Karpas-422 (cell line): Measurements from ENCODE around the gene HPN. TPM values are rescaled to one million over a fixed set of nuclear protein-coding genes. Genes with fewer than 3 reads are reported as not detected.
"Not testable (repeated sequence)": the region's sequence is repeated elsewhere in the genome, so short reads cannot be mapped to it uniquely, and the experiment has no call there.

Experiments
- DNase-seq: peaks from one replicate; pipeline ENCODE4 v3.0.0-alpha.2; 2015
- H2AFZ ChIP-seq: fragments of 200-600 bp; sonication (generic); 2 replicates; pipeline ENCODE4 v1.6.1; 2014; ENCODE audit warnings: antibody characterized with exemption, low read length, mixed read lengths
- H3K27ac ChIP-seq: fragments of 200-600 bp; sonication (generic); 2 replicates; pipeline ENCODE4 v1.5.1; 2014; ENCODE audit warnings: mild to moderate bottlenecking, low read length, moderate library complexity
- H3K27me3 ChIP-seq: fragments of 200-600 bp; sonication (generic); 2 replicates; pipeline ENCODE4 v1.6.1; 2014; ENCODE audit warnings: low read length, mixed read lengths
- H3K36me3 ChIP-seq: fragments of 200-600 bp; sonication (generic); 2 replicates; pipeline ENCODE4 v1.6.1; 2014; ENCODE audit warnings: low read length, mixed read lengths; ENCODE audit not compliant: insufficient read depth
- H3K4me1 ChIP-seq: fragments of 200-600 bp; sonication (generic); 2 replicates; pipeline ENCODE4 v1.6.1; 2014; ENCODE audit warnings: mild to moderate bottlenecking, low read length, mixed read lengths
- H3K4me2 ChIP-seq: fragments of 200-600 bp; sonication (generic); 2 replicates; pipeline ENCODE4 v1.6.1; 2014; ENCODE audit warnings: low read length, low read depth, mild to moderate bottlenecking; ENCODE audit not compliant: poor library complexity, severe bottlenecking
- H3K4me3 ChIP-seq: fragments of 200-600 bp; sonication (generic); 2 replicates; pipeline ENCODE4 v1.5.1; 2014; ENCODE audit warnings: mild to moderate bottlenecking, antibody characterized with exemption, low read length, mixed read lengths
- H3K79me2 ChIP-seq: fragments of 200-600 bp; sonication (generic); 2 replicates; pipeline ENCODE4 v1.6.1; 2014; ENCODE audit warnings: mild to moderate bottlenecking, low read length, mixed read lengths
- H3K9ac ChIP-seq: fragments of 200-600 bp; sonication (generic); 2 replicates; pipeline ENCODE4 v1.6.0; 2014; ENCODE audit warnings: low read length
- H3K9me2 ChIP-seq: fragments of 200-600 bp; sonication (generic), shearing (Covaris generic); replicated peaks from 2 replicates; pipeline ENCODE4 v1.6.0; 2014; ENCODE audit warnings: mild to moderate bottlenecking, low read length, moderate library complexity; ENCODE audit not compliant: insufficient read depth
- H3K9me3 ChIP-seq: fragments of 300-700, 200-600 bp; sonication (generic); 2 replicates; pipeline ENCODE4 v1.6.1; 2014; ENCODE audit warnings: low read length, mixed read lengths
- H4K20me1 ChIP-seq: fragments of 200-600 bp; sonication (generic); 2 replicates; pipeline ENCODE4 v1.6.1; 2014; ENCODE audit warnings: mild to moderate bottlenecking, antibody characterized with exemption, low read length, low read depth; ENCODE audit not compliant: insufficient read depth
- total RNA-seq: library from RNA; depleted of rRNA; stranded (reverse); fragments of >200 nt; shearing (Covaris generic); gene quantifications from 2 replicates; pipeline ENCODE4 v1.2.3, GENCODE V29; 2014; ENCODE audit warnings: low replicate concordance

HPN gene
- total RNA-seq, 1 experiment from 2014 or later = 0.11 TPM

DNA sequence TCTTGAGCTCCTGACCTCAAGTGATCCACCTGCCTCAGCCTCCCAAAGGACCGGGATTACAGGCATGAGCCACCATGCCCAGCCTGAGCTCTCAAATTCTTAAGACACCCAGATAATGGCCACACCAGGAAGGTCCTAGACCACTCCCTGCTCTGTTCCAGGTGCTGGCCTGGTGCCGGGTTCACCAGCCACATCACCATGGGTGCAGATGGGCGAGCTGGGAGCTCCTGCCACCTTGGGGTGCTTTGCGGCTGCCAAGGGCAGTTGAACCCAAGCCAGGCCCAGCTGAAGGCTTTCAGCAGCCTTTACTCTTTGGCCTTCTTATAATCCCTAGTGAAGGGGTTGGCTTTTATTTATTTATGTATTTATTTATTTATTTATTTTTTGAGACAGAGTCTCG, 4.9 kb downstream of the HPN start:
- no peak overlapping the region for H3K4me3 ChIP-seq
- H3K36me3 ChIP-seq = no peaks in the 10 kb centered on the region
- H3K27ac ChIP-seq = no peak overlapping the region
- no peaks in the 10 kb centered on the region for H3K79me2 ChIP-seq
- H3K4me2 ChIP-seq = no peak overlapping the region
- H3K4me1 ChIP-seq = no peaks in the 10 kb centered on the region
- H3K9me3 ChIP-seq = no peaks in the 10 kb centered on the region
- H4K20me1 ChIP-seq = no peaks in the 10 kb centered on the region
- no peaks in the 10 kb centered on the region for H3K9me2 ChIP-seq
- no peak overlapping the region for H2AFZ ChIP-seq
- H3K27me3 ChIP-seq = no peaks in the 10 kb centered on the region
- H3K9ac ChIP-seq = no peak overlapping the region
- DNase-seq = no peak

DNA sequence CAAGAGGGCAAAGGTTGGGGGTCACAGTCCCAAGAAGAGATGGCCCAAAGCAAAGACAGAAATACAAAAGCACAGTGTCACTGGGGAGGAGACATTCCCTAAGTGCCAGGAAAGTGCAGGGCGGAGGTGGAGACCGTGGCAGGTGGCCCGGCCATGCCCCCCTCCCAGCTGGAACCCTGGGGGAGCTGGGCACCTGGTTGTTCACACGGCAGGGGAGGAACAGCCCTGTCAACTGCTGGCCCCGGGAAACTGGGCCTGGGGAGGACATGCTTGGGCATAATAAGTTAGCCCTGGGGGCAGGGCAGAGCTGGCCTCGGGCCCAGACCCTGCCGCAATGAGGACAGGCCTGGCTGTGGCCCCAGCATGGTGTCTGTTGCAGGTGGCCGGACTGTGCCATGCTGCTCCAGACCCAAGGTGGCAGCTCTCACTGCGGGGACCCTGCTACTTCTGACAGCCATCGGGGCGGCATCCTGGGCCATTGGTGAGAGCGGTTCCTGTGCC, 7.4 kb downstream of the HPN start:
- Histone ChIP-seq H3K9me3 (no peaks in the 10 kb centered on the region), H3K36me3 (no peaks in the 10 kb centered on the region), H2AFZ (no peak overlapping the region), H3K9me2 (no peaks in the 10 kb centered on the region), H3K9ac (no peak overlapping the region), H3K27me3 (no peaks in the 10 kb centered on the region), H3K27ac (no peak overlapping the region), H4K20me1 (no peaks in the 10 kb centered on the region), H3K4me1 (no peaks in the 10 kb centered on the region), H3K4me3 (no peak overlapping the region), H3K79me2 (no peaks in the 10 kb centered on the region), H3K4me2 (no peak overlapping the region)
- no peak for DNase-seq

DNA sequence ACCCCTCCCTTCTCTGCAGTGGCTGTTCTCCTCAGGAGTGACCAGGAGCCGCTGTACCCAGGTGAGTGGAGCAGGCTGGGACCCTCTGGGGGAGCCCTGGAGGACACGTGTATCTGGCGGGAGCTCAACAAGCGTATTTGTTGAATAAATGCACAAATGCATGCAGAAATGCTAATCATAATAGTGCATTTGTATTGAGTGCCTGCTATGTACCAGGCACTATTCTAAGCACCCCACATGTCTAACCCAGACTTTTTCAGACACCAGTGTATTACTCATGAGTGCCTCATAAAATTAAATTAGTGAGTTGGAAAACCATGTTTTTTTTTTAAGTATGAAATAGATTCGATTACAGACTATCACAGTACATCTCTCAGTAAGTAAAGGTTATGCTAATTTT, 7.9 kb downstream of the HPN start:
- Histone ChIP-seq H3K27ac (no peak overlapping the region), H3K4me3 (no peak overlapping the region), H3K9me3 (no peaks in the 10 kb centered on the region), H3K9me2 (no peaks in the 10 kb centered on the region), H4K20me1 (no peaks in the 10 kb centered on the region), H3K36me3 (no peaks in the 10 kb centered on the region), H3K79me2 (no peaks in the 10 kb centered on the region), H3K4me2 (no peak overlapping the region), H3K27me3 (no peaks in the 10 kb centered on the region), H2AFZ (no peak overlapping the region), H3K9ac (no peak overlapping the region), H3K4me1 (no peaks in the 10 kb centered on the region)
- no peak for DNase-seq

DNA sequence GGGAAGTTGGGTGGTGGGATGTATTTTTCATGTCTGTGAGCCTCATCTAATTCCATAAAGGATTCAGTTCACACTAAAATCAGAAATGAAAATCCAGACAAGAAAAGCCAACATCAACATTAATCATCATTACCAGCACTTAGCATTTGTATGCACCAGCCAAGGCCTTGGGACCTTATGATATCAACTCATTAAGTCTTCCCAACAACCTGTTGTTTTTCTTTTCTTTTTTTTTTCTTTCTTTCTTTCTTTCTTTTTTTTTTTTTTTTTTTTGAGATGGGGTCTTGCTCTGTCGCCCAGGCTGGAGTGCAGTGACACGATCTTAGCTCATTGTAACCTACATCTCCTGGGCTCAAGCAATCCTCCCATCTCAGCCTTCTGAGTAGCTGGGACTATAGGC, 9.1 kb downstream of the HPN start:
- H4K20me1 ChIP-seq, H3K9me2 ChIP-seq, H3K9ac ChIP-seq, H3K36me3 ChIP-seq, H3K4me1 ChIP-seq, H3K4me3 ChIP-seq, H3K4me2 ChIP-seq, H2AFZ ChIP-seq, H3K9me3 ChIP-seq, H3K27ac ChIP-seq, DNase-seq, H3K79me2 ChIP-seq, H3K27me3 ChIP-seq: not testable (repeated sequence)

DNA sequence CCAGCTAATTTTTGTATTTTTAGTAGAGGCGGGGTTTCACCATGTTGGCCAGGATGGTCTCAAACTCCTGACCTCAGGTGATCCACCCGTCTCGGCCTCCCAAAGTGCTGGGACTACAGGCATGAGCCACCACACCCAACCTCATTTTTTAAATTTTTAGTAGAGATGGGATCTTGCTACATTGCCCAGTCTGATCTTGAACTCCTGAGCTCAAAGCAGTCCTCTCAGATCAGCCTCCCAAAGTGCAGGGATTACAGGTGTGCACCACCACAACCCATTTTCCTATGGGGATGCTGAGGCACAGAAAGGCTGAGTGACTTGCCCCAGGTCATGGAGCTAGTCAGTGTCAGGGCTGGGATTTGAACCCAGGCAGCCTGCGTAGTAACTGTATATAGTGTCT, 9.7 kb downstream of the HPN start:
- DNase-seq, H4K20me1 ChIP-seq, H3K27me3 ChIP-seq, H3K36me3 ChIP-seq, H3K4me3 ChIP-seq, H3K9ac ChIP-seq, H3K79me2 ChIP-seq, H2AFZ ChIP-seq, H3K9me3 ChIP-seq, H3K4me2 ChIP-seq, H3K4me1 ChIP-seq, H3K27ac ChIP-seq, H3K9me2 ChIP-seq: not testable (repeated sequence)

DNA sequence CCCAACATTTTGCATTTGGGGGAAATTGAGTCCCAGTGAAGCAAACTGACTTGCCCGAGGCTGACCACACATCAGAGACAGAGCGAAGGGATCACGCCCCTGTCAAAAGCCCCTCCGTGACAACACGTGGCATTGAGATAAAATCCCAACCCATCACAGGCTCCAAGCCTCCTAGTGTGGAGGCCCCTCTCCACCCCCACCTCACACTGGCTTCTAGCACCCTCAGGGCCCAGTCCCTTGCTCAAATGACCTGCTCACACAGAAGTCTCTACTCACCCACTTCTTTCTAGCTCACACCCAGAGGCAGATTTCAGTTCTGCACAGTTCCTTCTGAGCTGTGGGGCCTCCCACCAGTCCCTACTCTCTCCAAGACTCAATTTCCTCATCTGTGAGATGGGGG, 10.3 kb downstream of the HPN start:
- H4K20me1 ChIP-seq = no peaks in the 10 kb centered on the region

DNA sequence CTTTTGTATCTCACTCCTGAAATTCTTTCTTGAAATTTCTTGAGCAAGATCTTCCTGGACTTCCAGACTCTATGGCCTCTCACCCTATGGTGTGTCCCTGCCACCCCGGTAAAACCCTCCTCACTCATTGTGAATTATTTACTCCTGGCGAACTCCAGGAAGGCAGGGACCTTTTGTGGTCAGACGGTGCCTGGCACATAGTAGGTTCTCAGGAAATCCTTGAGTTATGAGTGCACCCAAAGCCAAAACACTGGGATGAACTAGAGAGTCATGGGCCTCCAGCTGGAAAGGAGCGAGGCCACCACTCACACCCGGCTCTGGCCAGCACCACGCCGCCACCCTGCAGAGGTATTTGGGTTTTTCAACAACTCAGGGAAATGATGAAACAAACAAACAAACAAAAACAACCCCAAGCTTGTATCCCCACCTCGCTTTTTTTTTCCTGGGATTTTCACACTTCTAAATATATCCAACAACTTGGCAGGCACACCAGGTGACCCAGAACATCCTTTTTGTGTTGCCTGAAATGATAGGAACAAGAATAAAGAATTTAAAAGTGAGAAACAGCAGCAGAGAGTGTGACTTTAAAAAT, 11.2 kb downstream of the HPN start:
- no peaks in the 10 kb centered on the region for H3K9me2 ChIP-seq
- H2AFZ ChIP-seq = no peak overlapping the region
- no peaks in the 10 kb centered on the region for H3K36me3 ChIP-seq
- DNase-seq = no peak
- no peaks in the 10 kb centered on the region for H4K20me1 ChIP-seq
- H3K4me1 ChIP-seq = no peaks in the 10 kb centered on the region
- H3K9ac ChIP-seq = no peak overlapping the region
- H3K9me3 ChIP-seq = no peaks in the 10 kb centered on the region
- H3K4me3 ChIP-seq = no peak overlapping the region
- H3K27ac ChIP-seq = no peak overlapping the region
- no peaks in the 10 kb centered on the region for H3K27me3 ChIP-seq
- H3K4me2 ChIP-seq = no peak overlapping the region
- H3K79me2 ChIP-seq = no peaks in the 10 kb centered on the region

More for the DNA sequence above, 10.3 kb downstream of the HPN start:
- Histone ChIP-seq H3K9me2 (no peaks in the 10 kb centered on the region), H2AFZ (no peak overlapping the region), H3K27ac (no peak overlapping the region), H3K4me2 (no peak overlapping the region), H3K27me3 (no peaks in the 10 kb centered on the region), H3K4me3 (no peak overlapping the region), H3K9ac (no peak overlapping the region), H3K36me3 (no peaks in the 10 kb centered on the region), H3K4me1 (no peaks in the 10 kb centered on the region), H3K9me3 (no peaks in the 10 kb centered on the region), H3K79me2 (no peaks in the 10 kb centered on the region)
- no peak for DNase-seq

DNA sequence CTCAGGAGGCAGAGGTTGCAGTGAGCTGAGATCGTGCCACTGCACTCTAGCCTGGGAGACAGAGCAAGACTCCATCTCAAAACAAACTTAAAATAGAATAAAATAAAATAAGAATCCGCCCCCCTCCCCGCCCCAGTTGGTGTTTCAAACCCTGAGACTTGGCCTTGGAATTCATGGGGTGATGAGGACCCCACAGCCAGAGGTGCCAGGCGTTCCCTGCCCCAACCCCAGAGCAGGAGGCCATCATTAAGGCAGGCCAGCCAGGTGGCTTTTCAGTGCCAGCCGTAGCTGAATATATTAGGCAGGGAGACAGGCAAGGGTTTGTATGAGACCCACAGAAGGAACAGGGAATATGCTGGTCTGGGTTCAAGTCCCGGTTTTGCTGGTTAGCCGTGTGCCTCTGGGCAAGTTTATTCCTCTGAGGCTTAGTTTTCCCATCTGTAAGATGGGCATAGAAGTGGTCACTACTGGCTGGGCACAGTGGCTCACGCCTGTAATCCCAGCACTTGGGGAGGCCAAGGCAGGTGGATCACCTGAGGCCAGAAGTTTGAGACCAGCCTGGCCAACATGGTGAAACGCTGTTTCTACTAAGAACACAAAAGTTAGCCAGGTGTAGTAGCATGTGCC, 12.3 kb downstream of the HPN start:
- Histone ChIP-seq H3K9ac (no peak overlapping the region), H3K4me1 (no peaks in the 10 kb centered on the region), H3K4me3 (no peak overlapping the region), H3K36me3 (no peaks in the 10 kb centered on the region), H3K9me3 (no peaks in the 10 kb centered on the region), H3K27ac (no peak overlapping the region), H3K79me2 (no peaks in the 10 kb centered on the region), H3K4me2 (no peak overlapping the region), H2AFZ (no peak overlapping the region), H4K20me1 (no peaks in the 10 kb centered on the region), H3K27me3 (no peaks in the 10 kb centered on the region), H3K9me2 (no peaks in the 10 kb centered on the region)
- DNase-seq = no peak
